Adrenal gland (tissue), 5 donors: ENCODE data around the gene ASXL2.

Experiments
- POLR2A ChIP-seq, 2 donors: fragments of 450-650 bp; IDR thresholded peaks; one replicate each; pipeline ENCODE4 v1.6.1; 2017; ENCODE audit warnings: antibody characterized with exemption in 2 of 2, mild to moderate bottlenecking in 2 of 2, moderate library complexity in 1 of 2
- TF ChIP-seq, protein P1 (sequence below), 6 experiments: fragments of 450-650 bp in 4 of 6; fragments of 200-600 bp in 2 of 6; sonication (generic) in 1 of 6; IDR thresholded peaks; 1 replicate in 5 of 6; 2 replicates in 1 of 6; pipeline versions ENCODE4 v1.5.1 to v1.8.0; 2016 to 2021; ENCODE audit warnings: antibody characterized with exemption in 6 of 6, mild to moderate bottlenecking in 2 of 6, moderate library complexity in 1 of 6
- donor health status: DM: no; HTN: no; CAD: no.

DNA sequence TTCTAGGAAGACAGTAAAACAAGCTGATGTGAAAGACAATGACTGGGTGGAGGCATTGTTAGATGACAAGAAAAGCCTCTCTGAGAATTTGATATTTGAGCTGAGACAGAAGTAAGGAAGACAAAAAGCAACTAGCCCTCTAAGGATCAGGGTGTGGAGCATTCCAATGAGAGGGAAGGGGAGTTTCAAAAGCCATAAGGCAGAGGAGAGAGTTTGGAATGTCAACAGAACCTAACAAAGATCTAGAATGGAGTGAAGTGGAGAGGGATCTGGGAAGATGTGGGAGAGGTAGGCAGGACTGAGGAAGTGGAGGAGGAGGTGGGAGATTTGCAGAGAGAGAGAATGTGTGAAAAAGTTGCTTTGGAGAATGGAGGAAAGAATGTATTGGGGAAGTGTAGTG, 17.3 kb upstream of the ASXL2 start:
- TF ChIP-seq, protein P1, sequence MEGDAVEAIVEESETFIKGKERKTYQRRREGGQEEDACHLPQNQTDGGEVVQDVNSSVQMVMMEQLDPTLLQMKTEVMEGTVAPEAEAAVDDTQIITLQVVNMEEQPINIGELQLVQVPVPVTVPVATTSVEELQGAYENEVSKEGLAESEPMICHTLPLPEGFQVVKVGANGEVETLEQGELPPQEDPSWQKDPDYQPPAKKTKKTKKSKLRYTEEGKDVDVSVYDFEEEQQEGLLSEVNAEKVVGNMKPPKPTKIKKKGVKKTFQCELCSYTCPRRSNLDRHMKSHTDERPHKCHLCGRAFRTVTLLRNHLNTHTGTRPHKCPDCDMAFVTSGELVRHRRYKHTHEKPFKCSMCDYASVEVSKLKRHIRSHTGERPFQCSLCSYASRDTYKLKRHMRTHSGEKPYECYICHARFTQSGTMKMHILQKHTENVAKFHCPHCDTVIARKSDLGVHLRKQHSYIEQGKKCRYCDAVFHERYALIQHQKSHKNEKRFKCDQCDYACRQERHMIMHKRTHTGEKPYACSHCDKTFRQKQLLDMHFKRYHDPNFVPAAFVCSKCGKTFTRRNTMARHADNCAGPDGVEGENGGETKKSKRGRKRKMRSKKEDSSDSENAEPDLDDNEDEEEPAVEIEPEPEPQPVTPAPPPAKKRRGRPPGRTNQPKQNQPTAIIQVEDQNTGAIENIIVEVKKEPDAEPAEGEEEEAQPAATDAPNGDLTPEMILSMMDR (IDR thresholded peaks at IDR 0.05) = no peak
- TF ChIP-seq POLR2A (IDR thresholded peaks at IDR 0.05) = no peak
